Immature natural killer cell (primary cell): Measurements from ENCODE around the gene STAC. TPM values are rescaled to one million over a fixed set of nuclear protein-coding genes. Genes with fewer than 3 reads are reported as not detected.
"Not testable (repeated sequence)": the region's sequence is repeated elsewhere in the genome, so short reads cannot be mapped to it uniquely, and the experiment has no call there.

Experiments
- DNase-seq, 3 donors: peaks; one replicate each; pipeline ENCODE4 v3.0.0; 2022; ENCODE audit warnings: mixed read lengths in 1 of 3
- H3K27ac Mint-ChIP-seq, 6 donors: one replicate each; pipeline ENCODE4 v1.8.0; 2020; ENCODE audit warnings: mixed read lengths in 6 of 6, mild to moderate bottlenecking in 5 of 6, inconsistent platforms in 4 of 6, moderate library complexity in 3 of 6
- H3K27me3 Mint-ChIP-seq, 3 donors: one replicate each; pipeline ENCODE4 v1.8.0; 2020 to 2021; ENCODE audit warnings: low read depth in 3 of 3, mild to moderate bottlenecking in 3 of 3, mixed read lengths in 3 of 3, moderate library complexity in 3 of 3, inconsistent platforms in 1 of 3
- H3K36me3 Mint-ChIP-seq, 3 donors: one replicate each; pipeline ENCODE4 v1.8.0; 2020; ENCODE audit warnings: mixed read lengths in 3 of 3, inconsistent platforms in 2 of 3, mild to moderate bottlenecking in 2 of 3
- H3K4me1 Mint-ChIP-seq, 2 donors: one replicate each; pipeline ENCODE4 v1.8.0; 2020; ENCODE audit warnings: inconsistent platforms in 2 of 2, mild to moderate bottlenecking in 2 of 2, mixed read lengths in 2 of 2, moderate library complexity in 1 of 2
- H3K4me3 Mint-ChIP-seq, 5 donors: one replicate each; pipeline ENCODE4 v1.8.0; 2020; ENCODE audit warnings: mild to moderate bottlenecking in 5 of 5, mixed read lengths in 5 of 5, inconsistent platforms in 3 of 5, moderate library complexity in 3 of 5
- H3K9me3 Mint-ChIP-seq, 6 donors: one replicate each; pipeline ENCODE4 v1.8.0; 2020; ENCODE audit warnings: mild to moderate bottlenecking in 6 of 6, mixed read lengths in 6 of 6, inconsistent platforms in 4 of 6, moderate library complexity in 3 of 6
- polyA plus RNA-seq, 3 donors: library from polyadenylated mRNA; unstranded; fragments of 300-500 nt; fragmentation: Illumina TruSeq; gene quantifications; one replicate each; pipeline ENCODE4 v1.2.3, GENCODE V29; 2021

Gene STAC
- polyA plus RNA-seq, 3 donors from 2014 or later: not detected

DNA sequence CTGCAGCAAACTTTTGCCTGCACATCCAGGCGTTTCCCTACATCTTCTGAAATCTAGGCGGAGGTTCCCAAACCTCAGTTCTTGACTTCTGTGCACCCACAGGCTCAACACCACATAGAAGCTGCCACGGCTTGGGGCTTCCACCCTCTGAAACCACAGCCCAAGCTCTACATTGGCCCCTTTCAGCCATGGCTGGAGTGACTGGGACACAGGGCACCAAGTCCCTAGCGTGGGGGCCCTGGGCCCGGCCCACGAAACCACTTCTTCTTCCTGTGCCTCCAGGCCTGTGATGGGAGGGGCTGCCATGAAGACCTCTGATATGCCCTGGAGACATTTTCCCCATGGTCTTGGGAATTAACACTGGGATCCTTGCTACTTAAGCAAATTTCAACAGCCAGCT lies 91.7 kb downstream of the STAC start:
- H3K4me1 Mint-ChIP-seq, H3K27ac Mint-ChIP-seq, H3K36me3 Mint-ChIP-seq, H3K27me3 Mint-ChIP-seq, H3K4me3 Mint-ChIP-seq, DNase-seq: not testable (repeated sequence)
- H3K9me3 Mint-ChIP-seq: peaks cover 0 to 14% (median 6%) of the 10 kb centered on the region in 6 donors

- Mint-ChIP-seq H3K9me3 (peaks cover 0 to 11% (median 9%) of the 10 kb centered on the region in 6 donors), H3K27me3 (peaks cover 0 to 4% (median 3%) of the 10 kb centered on the region in 3 donors), H3K36me3 (peaks cover 0 to 4% (median 3%) of the 10 kb centered on the region in 3 donors), H3K27ac (no peak overlapping the region), H3K4me3 (no peak overlapping the region), H3K4me1 (no peaks in the 10 kb centered on the region)
- DNase-seq: no peak
Measured at GRCh38 chr3:36475558-36475957, 95.3 kb downstream of the STAC start.

GRCh38 chr3:36476286-36476942 lies 96.1 kb downstream of the STAC start:
- H3K4me1 Mint-ChIP-seq: no peaks in the 10 kb centered on the region
- H3K4me3 Mint-ChIP-seq: no peak overlapping the region
- no peak for DNase-seq
- peaks cover 0 to 4% (median 3%) of the 10 kb centered on the region in 3 donors for H3K36me3 Mint-ChIP-seq
- peaks cover 0 to 4% (median 3%) of the 10 kb centered on the region in 3 donors for H3K27me3 Mint-ChIP-seq
- H3K9me3 Mint-ChIP-seq: peaks cover 0 to 11% (median 6%) of the 10 kb centered on the region in 6 donors
- H3K27ac Mint-ChIP-seq: no peak overlapping the region

DNA sequence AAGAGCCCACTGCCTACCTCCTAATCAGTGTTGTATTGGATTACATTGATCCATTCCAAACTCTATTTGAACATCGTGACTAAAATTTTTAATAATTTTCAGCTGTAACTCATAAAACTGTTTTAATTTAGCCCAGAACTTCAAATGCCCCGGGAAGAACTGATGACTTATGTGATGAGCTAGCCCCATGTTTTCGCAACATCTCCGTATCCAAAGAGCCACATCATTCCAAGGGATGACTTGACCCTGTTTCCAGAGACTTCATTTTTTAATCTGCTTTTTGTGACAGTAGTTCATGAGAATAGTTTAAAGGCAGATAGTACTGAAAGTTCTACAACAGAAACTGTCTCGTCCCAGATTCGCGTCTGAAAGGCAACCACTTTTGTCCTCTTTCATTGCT lies 97.4 kb downstream of the STAC start:
- Mint-ChIP-seq H3K27ac (no peak overlapping the region), H3K27me3 (peaks cover 0 to 1% (median 0%) of the 10 kb centered on the region in 3 donors), H3K4me1 (no peaks in the 10 kb centered on the region), H3K36me3 (peaks cover 0 to 4% (median 3%) of the 10 kb centered on the region in 3 donors), H3K4me3 (no peak overlapping the region), H3K9me3 (peaks cover 0 to 8% (median 4%) of the 10 kb centered on the region in 6 donors)
- no peak for DNase-seq

GRCh38 chr3:36480911-36481648 lies 100.8 kb downstream of the STAC start:
- Mint-ChIP-seq H3K27ac (no peak overlapping the region), H3K9me3 (peaks cover 0 to 4% (median 1%) of the 10 kb centered on the region in 6 donors), H3K4me1 (no peaks in the 10 kb centered on the region), H3K27me3 (no peaks in the 10 kb centered on the region), H3K36me3 (peaks cover 0 to 4% (median 3%) of the 10 kb centered on the region in 3 donors), H3K4me3 (no peak overlapping the region)
- no peak for DNase-seq

DNA sequence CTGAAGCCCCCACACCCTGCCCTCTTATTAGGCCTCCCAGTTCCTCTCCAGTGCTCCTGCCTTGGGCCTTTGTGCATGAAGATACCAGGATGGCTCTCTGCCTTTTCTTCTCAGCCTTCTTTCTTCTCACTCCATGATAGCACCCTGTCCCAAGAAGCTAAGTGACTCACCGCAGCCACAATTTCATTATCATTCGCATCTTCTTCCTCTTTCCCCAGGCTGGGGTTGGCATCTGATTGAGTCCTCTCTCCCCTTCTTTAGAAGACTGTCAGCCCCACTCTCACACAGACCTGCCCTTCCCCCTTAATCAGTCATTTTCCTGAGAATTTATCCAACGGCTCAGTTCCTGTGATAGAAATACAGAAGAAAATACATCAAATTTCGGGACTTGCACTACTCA lies 102.0 kb downstream of the STAC start:
- Mint-ChIP-seq H3K4me1 (no peaks in the 10 kb centered on the region), H3K27ac (no peak overlapping the region), H3K27me3 (no peaks in the 10 kb centered on the region), H3K9me3 (peaks cover 0 to 6% (median 3%) of the 10 kb centered on the region in 6 donors), H3K36me3 (peaks cover 0 to 4% (median 3%) of the 10 kb centered on the region in 3 donors), H3K4me3 (no peak overlapping the region)
- no peak for DNase-seq

GRCh38 chr3:36482880-36483279 lies 102.6 kb downstream of the STAC start:
- Mint-ChIP-seq H3K36me3 (peaks cover 0 to 4% (median 3%) of the 10 kb centered on the region in 3 donors), H3K4me3 (no peak overlapping the region), H3K4me1 (no peaks in the 10 kb centered on the region), H3K9me3 (peaks cover 0 to 6% (median 3%) of the 10 kb centered on the region in 6 donors), H3K27ac (no peak overlapping the region), H3K27me3 (no peaks in the 10 kb centered on the region)
- DNase-seq: no peak

- no peak overlapping the region for H3K27ac Mint-ChIP-seq
- no peaks in the 10 kb centered on the region for H3K4me1 Mint-ChIP-seq
- H3K9me3 Mint-ChIP-seq: peaks cover 0 to 6% (median 3%) of the 10 kb centered on the region in 6 donors
- H3K27me3 Mint-ChIP-seq: no peaks in the 10 kb centered on the region
- no peak overlapping the region for H3K4me3 Mint-ChIP-seq
- H3K36me3 Mint-ChIP-seq: peaks cover 0 to 4% (median 3%) of the 10 kb centered on the region in 3 donors
- DNase-seq: no peak
Measured at GRCh38 chr3:36483709-36484108, 103.4 kb downstream of the STAC start.

GRCh38 chr3:36484386-36484785 lies 104.1 kb downstream of the STAC start:
- DNase-seq: no peak
- Mint-ChIP-seq H3K36me3 (no peaks in the 10 kb centered on the region), H3K4me1 (no peaks in the 10 kb centered on the region), H3K27me3 (no peaks in the 10 kb centered on the region), H3K27ac (no peak overlapping the region), H3K4me3 (no peak overlapping the region), H3K9me3 (peaks cover 0 to 6% (median 0%) of the 10 kb centered on the region in 6 donors)

DNA sequence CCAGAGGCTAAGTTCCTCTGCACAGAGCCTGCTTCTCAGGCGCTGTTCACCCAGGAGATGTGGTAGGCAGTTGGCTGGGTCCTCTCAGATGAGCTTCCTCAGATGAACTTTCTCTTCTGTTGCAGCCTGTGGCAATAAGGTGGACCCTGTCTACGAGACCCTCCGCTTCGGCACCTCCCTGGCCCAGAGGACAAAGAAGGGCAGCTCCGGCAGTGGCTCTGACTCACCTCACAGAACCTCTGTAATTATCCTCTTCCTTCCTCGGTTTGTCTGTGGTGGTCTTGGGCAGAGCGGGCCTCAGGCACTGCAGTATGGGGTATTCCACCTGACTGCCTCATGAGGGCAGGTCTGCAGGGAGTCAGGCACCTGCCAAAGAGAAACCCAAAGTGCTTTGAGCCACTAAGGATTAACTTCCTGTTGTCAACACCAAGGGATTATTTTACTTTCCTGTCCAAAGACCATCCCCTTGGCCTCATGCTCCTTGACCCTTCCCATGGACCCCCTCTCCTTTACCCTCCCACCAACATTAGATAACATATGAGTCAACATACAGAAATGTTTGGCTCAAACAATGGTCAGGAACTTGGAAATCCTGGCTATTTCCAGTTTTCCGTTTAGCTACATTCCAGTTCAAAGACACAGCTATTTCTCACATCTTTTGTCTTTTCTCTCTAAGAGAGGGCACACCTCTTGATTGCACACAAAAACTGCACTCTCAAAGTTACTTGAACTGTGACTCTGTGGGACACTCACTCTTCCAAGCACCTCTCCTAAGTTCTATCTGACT lies 105.9 kb downstream of the STAC start:
- Mint-ChIP-seq H3K27ac (no peak overlapping the region), H3K9me3 (peaks cover 0 to 9% (median 0%) of the 10 kb centered on the region in 6 donors), H3K4me1 (no peaks in the 10 kb centered on the region), H3K36me3 (no peaks in the 10 kb centered on the region), H3K27me3 (no peaks in the 10 kb centered on the region), H3K4me3 (no peak overlapping the region)
- DNase-seq: no peak

- no peak for DNase-seq
- no peak overlapping the region for H3K4me3 Mint-ChIP-seq
- no peak overlapping the region for H3K27ac Mint-ChIP-seq
- H3K36me3 Mint-ChIP-seq: no peaks in the 10 kb centered on the region
- H3K4me1 Mint-ChIP-seq: no peaks in the 10 kb centered on the region
- H3K27me3 Mint-ChIP-seq: no peaks in the 10 kb centered on the region
- H3K9me3 Mint-ChIP-seq: peaks cover 0 to 9% (median 0%) of the 10 kb centered on the region in 6 donors
Measured at GRCh38 chr3:36487616-36488015, 107.3 kb downstream of the STAC start.

DNA sequence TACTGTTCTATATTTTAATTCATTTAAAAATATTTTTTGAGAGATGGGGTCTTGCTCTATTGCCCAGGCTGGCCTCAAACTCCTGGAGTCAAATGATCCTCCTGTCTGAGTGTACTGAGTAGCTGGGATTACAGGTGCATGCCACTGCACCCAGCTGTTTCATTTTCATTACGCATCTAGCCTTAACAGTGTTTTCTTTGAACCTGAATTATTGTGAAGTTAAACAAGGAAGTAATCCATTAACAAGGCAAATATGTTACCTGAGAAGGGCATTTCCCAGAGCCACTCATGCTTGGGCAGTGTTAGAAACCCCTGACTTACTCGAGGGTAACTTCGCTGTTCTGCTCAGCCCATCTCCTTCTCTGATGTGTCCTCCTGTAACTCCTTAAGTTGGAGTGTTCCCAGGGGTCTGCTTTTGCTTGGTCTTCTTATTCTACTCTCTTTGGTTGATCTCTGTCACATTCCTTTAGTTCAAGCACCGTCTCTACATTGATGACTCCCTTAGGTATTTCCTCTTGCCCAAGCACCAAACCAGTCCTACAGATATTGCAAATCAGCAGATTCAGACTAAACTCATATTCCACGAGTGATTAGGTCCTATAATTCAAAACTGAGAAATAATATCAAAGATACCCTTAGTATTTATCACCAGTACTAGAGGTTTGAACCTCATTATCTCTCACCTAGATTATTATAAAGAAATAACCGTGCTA lies 107.9 kb downstream of the STAC start:
- no peak overlapping the region for H3K4me3 Mint-ChIP-seq
- H3K9me3 Mint-ChIP-seq: peaks cover 0 to 9% (median 0%) of the 10 kb centered on the region in 6 donors
- no peak for DNase-seq
- H3K27me3 Mint-ChIP-seq: peaks cover 0 to 3% (median 0%) of the 10 kb centered on the region in 3 donors
- no peaks in the 10 kb centered on the region for H3K36me3 Mint-ChIP-seq
- H3K4me1 Mint-ChIP-seq: no peaks in the 10 kb centered on the region
- H3K27ac Mint-ChIP-seq: no peak overlapping the region

DNA sequence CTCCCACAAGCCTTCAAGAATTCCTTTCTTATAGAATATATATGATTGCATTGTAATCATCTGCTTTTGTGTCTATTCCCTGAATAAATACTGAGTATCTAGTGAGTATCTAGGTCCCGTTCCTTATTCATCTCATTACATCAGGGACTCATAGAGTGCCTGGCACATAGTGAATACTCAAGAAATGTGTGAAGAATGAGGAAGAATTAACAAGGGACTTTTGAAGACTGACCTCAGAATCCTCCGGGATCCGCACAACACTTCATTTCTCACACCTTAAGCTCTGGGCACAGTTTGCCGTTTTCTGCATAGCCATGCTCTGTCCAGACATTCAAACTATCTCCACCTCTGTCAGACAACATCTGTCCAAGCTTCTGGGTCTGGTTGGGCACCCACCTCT lies 108.8 kb downstream of the STAC start:
- Mint-ChIP-seq H3K4me3 (no peak overlapping the region), H3K27ac (no peak overlapping the region), H3K27me3 (peaks cover 0 to 3% (median 0%) of the 10 kb centered on the region in 3 donors), H3K36me3 (no peaks in the 10 kb centered on the region), H3K9me3 (peaks cover 0 to 9% (median 0%) of the 10 kb centered on the region in 6 donors), H3K4me1 (no peaks in the 10 kb centered on the region)
- DNase-seq: no peak
